Body of pancreas (tissue), 4 donors: ENCODE data around the gene SCAF11. TPM values are rescaled to one million over a fixed set of nuclear protein-coding genes. Genes with fewer than 3 reads are reported as not detected.

ENCODE experiments used
- ATAC-seq: fragments of 150-250 bp; one replicate; pipeline ENCODE4 v1.9.1; 2016
- DNase-seq, 4 donors: peaks; one replicate each; pipeline ENCODE4 v3.0.0-alpha.2; 2019
- H3K27ac ChIP-seq, 4 donors: fragments of 200-600 bp; sonication (generic); 1 replicate in 3 of 4; 2 replicates in 1 of 4; pipeline versions ENCODE4 v1.5.1 to v1.6.1; 2016 to 2019; ENCODE audit warnings: mild to moderate bottlenecking in 1 of 4, mixed read lengths in 1 of 4, moderate library complexity in 1 of 4
- H3K27me3 ChIP-seq, 2 donors: fragments of 200-600 bp; sonication (generic); one replicate each; pipeline ENCODE4 v1.6.0; 2016; ENCODE audit warnings: mild to moderate bottlenecking in 1 of 2
- H3K36me3 ChIP-seq, 2 donors: fragments of 200-600 bp; sonication (generic); replicated peaks in 1 of 2; 2 replicates each; pipeline ENCODE4 v1.5.1; 2016; ENCODE audit warnings: low read depth in 2 of 2; ENCODE audit not compliant: insufficient read depth in 1 of 2
- H3K4me1 ChIP-seq: fragments of 200-600 bp; sonication (generic); one replicate; pipeline ENCODE4 v1.6.0; 2016
- H3K4me3 ChIP-seq, 2 donors: fragments of 200-600 bp; sonication (generic); 1 replicate in 1 of 2; 2 replicates in 1 of 2; pipeline ENCODE4 v1.5.1; 2016 to 2019
- H3K9me3 ChIP-seq, 3 donors: fragments of 200-600 bp; sonication (generic); 1 replicate in 2 of 3; 2 replicates in 1 of 3; pipeline ENCODE4 v1.5.1; 2016
- POLR2A ChIP-seq, 3 donors: fragments of 450-650 bp; IDR thresholded peaks; one replicate each; pipeline ENCODE4 v1.6.1; 2016; ENCODE audit warnings: antibody characterized with exemption in 3 of 3, mild to moderate bottlenecking in 2 of 3
- WGBS, 2 donors: methylation state at CpG; one replicate each; pipeline ENCODE4 v1.1.5; 2017; 5-methylcytosine and 5-hydroxymethylcytosine counted together
- intact Hi-C: fragments of 100-400 bp; cut with DNase I; formaldehyde crosslinking; loops from one replicate; pipeline ENCODE4 v1.15.1; 2023
- total RNA-seq, 2 donors: library from RNA; depleted of rRNA; stranded (reverse); fragments of >200 nt; gene quantifications; one replicate each; pipeline ENCODE4 v1.1.0, GENCODE V29; 2016
- TF ChIP-seq, protein P1 (sequence below), 7 experiments: fragments of 450-650 bp in 4 of 7; fragments of 200-600 bp in 3 of 7; sonication (generic) in 3 of 7; IDR thresholded peaks; one replicate each; pipeline ENCODE4 v1.5.1; 2016 to 2019; ENCODE audit warnings: antibody characterized with exemption in 7 of 7

The SCAF11 gene
- total RNA-seq, 2 donors from 2014 or later, result 79.1 to 104 TPM

DNA sequence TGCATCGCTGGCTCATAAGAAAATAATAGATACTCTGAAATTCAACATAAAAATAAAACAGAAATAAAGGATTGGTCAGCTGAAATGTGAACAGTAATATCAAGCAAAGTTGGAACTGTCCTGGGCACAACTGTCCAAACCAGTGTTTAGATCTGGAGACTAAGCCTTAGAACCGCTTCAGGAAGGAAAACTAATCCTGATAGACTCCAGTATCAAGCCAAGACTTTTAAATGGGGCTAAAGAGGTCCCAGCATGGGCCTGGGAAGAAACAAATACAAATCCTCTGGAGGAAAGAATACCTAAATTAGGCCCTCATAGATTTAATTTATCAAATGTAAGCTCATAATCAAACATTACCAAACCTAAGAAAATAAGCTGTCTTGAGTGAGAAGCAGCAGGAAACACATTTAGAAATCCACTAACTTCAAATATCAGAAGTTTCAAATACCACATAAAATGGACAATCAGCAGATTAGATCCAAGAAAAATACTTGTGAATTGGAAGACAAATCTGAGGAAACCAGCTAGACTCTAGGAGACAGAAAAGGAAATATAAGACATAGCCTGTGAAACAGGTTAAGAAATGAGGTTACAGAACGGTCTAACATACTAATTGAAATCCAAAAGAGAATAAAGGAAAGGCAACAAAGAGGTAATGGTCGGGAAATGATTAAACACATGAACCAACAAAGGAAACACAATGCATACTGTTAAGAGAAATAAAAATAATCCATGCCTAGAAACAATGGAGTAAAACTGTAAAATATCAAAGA, 27.6 kb downstream of the SCAF11 start:
- 89 to 93% methylated on average over 4 of the region's 4 CpGs for WGBS, 2 donors
- H3K4me3 ChIP-seq, result no peak overlapping the region

DNA sequence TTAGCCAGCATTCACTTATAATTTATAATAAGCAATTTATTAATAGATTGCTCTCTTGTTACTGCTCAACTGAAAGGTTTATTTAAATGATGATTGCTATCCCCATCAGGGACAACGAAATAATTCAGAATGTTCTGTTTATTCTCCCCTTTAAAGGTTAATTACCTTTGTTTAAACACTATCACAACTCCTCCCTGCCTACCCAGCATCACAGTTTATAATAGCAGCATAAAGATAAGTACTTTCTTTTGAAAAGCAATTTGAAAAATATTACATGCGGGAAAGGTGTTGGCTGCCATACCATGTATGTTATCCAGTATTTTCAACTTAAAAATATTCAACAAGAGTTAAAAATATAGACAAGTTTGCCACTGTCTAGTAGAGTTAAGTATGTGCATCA, 30.6 kb downstream of the SCAF11 start:
- no peaks in the 10 kb centered on the region for H3K9me3 ChIP-seq
- no peaks in the 10 kb centered on the region for H3K4me1 ChIP-seq
- TF ChIP-seq, protein P1, sequence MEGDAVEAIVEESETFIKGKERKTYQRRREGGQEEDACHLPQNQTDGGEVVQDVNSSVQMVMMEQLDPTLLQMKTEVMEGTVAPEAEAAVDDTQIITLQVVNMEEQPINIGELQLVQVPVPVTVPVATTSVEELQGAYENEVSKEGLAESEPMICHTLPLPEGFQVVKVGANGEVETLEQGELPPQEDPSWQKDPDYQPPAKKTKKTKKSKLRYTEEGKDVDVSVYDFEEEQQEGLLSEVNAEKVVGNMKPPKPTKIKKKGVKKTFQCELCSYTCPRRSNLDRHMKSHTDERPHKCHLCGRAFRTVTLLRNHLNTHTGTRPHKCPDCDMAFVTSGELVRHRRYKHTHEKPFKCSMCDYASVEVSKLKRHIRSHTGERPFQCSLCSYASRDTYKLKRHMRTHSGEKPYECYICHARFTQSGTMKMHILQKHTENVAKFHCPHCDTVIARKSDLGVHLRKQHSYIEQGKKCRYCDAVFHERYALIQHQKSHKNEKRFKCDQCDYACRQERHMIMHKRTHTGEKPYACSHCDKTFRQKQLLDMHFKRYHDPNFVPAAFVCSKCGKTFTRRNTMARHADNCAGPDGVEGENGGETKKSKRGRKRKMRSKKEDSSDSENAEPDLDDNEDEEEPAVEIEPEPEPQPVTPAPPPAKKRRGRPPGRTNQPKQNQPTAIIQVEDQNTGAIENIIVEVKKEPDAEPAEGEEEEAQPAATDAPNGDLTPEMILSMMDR (IDR thresholded peaks at IDR 0.05), result no peak
- no peak for TF ChIP-seq POLR2A (IDR thresholded peaks at IDR 0.05)
- H3K36me3 ChIP-seq, result peaks cover 0 to 4% of the 10 kb centered on the region in 2 donors
- H3K27ac ChIP-seq, result no peak overlapping the region
- WGBS, 2 donors, result 54 to 65% methylated on average over 2 of the region's 2 CpGs
- H3K4me3 ChIP-seq, result no peak overlapping the region
- intact Hi-C loops, result no loop called here
- DNase-seq (no peak), ATAC-seq (no peak)
- H3K27me3 ChIP-seq, result no peaks in the 10 kb centered on the region

More for the DNA sequence above, 27.6 kb downstream of the SCAF11 start:
- DNase-seq (no peak), ATAC-seq (no peak)
- no peaks in the 10 kb centered on the region for H3K9me3 ChIP-seq
- intact Hi-C loops, result no loop called here
- H3K27ac ChIP-seq, result no peak overlapping the region
- TF ChIP-seq, protein P1 (IDR thresholded peaks at IDR 0.05), result no peak
- TF ChIP-seq POLR2A (IDR thresholded peaks at IDR 0.05), result no peak
- H3K4me1 ChIP-seq, result peaks cover 24% of the 10 kb centered on the region
- H3K36me3 ChIP-seq, result peaks cover 0 to 4% of the 10 kb centered on the region in 2 donors
- no peaks in the 10 kb centered on the region for H3K27me3 ChIP-seq

DNA sequence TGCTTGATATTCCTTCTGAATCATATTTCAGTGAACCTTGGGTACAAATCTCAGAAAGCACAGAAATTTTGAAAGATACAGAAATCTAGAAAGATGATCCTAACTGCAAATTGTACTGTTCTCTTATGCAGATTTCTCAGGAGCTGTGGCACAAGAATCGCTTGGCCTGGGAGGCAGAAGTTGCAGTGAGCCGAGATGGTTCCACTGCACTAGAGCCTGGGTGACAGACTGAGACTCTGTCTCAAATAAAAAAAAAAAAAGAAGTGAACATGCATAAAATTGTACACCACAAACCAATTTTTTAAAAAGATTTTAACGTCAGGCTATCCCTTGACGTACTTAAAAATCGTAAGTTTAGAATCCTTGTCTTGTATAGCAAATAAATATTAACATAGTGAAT, 31.3 kb downstream of the SCAF11 start:
- TF ChIP-seq, protein P1 (IDR thresholded peaks at IDR 0.05), result no peak
- no peak for TF ChIP-seq POLR2A (IDR thresholded peaks at IDR 0.05)
- intact Hi-C loops, result no loop called here
- no peaks in the 10 kb centered on the region for H3K9me3 ChIP-seq
- no peak overlapping the region for H3K27ac ChIP-seq
- peaks cover 0 to 4% of the 10 kb centered on the region in 2 donors for H3K36me3 ChIP-seq
- no peaks in the 10 kb centered on the region for H3K27me3 ChIP-seq
- no peak for ATAC-seq
- no peak for DNase-seq
- no peaks in the 10 kb centered on the region for H3K4me1 ChIP-seq
- H3K4me3 ChIP-seq, result no peak overlapping the region
- WGBS, 2 donors, result 94 to 96% methylated on average over 5 of the region's 5 CpGs

DNA sequence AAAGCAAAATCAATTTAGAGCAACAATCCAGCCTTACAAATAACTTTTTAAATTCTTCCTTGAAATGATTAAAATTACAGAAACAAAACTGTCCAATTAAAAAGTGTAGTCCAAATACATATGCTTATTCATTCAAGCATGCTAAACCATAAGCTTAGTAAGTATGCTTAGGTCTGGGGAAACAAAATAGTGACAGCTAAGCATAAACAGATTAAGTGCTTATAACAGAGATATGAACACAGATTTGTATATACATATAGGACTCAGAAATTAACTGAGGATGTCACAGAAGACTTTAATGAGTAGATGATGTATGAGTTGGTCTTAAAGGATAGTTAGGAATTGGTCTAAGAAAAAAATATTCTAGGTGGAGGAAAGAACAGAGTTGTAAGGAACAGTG, 41.8 kb downstream of the SCAF11 start:
- Histone ChIP-seq H3K4me1 (no peaks in the 10 kb centered on the region), H3K9me3 (no peaks in the 10 kb centered on the region), H3K27ac (no peak overlapping the region), H3K4me3 (no peak overlapping the region), H3K36me3 (peaks cover 0 to 10% of the 10 kb centered on the region in 2 donors), H3K27me3 (no peaks in the 10 kb centered on the region)
- no peak for DNase-seq
- intact Hi-C loops, result no loop called here
- TF ChIP-seq, protein P1 (IDR thresholded peaks at IDR 0.05), result no peak
- no peak for TF ChIP-seq POLR2A (IDR thresholded peaks at IDR 0.05)
- no peak for ATAC-seq

DNA sequence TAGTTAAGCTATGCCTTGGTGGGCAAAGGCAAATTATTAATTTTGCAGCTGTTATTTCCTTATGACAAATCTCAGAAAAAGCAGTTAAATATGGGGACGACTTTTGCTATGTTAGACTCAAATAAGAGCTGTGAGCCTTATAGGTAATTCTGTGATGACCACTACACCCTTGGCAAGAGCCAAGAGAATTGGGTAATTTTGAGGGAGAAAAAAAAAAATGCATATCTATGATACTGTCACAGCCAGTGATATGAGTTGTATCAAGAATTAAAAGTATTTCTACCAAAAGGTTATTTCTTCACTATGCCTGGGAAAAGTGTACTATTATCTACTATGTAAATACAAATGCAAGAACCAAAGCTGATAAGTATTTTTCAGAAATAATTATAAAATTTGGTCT, 43.9 kb downstream of the SCAF11 start:
- no peaks in the 10 kb centered on the region for H3K27me3 ChIP-seq
- DNase-seq (no peak), ATAC-seq (no peak)
- no peaks in the 10 kb centered on the region for H3K4me1 ChIP-seq
- TF ChIP-seq, protein P1 (IDR thresholded peaks at IDR 0.05), result no peak
- TF ChIP-seq POLR2A (IDR thresholded peaks at IDR 0.05), result no peak
- H3K36me3 ChIP-seq, result peaks cover 0 to 9% of the 10 kb centered on the region in 2 donors
- H3K4me3 ChIP-seq, result no peak overlapping the region
- H3K27ac ChIP-seq, result no peak overlapping the region
- intact Hi-C loops, result no loop called here
- WGBS, 2 donors, result 83 to 94% methylated on average over 1 of the region's 1 CpG
- no peaks in the 10 kb centered on the region for H3K9me3 ChIP-seq
